Measurements from ENCODE around the gene RBCK1.

RBCK1 gene

DNA sequence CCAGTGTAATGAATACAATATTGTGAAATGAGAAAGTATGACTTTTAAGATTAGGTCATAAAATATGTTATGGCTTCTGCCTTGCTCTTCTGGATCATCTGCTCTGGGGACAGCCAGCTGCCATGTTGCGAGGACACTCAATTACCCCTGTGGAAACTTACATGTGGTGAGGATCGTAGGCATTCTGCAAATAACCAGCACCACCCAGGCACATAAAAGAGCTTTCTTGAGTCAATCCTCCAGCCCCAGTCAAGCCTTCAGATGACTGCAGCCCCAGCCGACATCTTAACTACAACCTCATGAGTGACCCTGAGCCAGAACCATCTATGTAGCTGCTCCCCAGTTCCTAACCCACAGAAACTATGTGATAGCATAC lies 4.5 kb upstream of the RBCK1 start:
- Histone ChIP-seq H3K9me3 (ENCODE audit: insufficient read depth, low read depth, low read length) (no peaks in the 10 kb centered on the region), H4K20me1 (ENCODE audit: insufficient read depth, low read length, poor library complexity, severe bottlenecking) (no peaks in the 10 kb centered on the region), H3K36me3 (ENCODE audit: insufficient read depth, low read length) (no peaks in the 10 kb centered on the region), H3K4me1 (ENCODE audit: insufficient read depth, low read length, poor library complexity, severe bottlenecking) (peaks cover 39% of the 10 kb centered on the region), H3K27me3 (ENCODE audit: insufficient read depth, low read length, poor library complexity, severe bottlenecking) (no peaks in the 10 kb centered on the region), H3K4me3 (ENCODE audit: low read length, poor library complexity, severe bottlenecking) (no peak overlapping the region), H3K9me2 (replicated peaks; ENCODE audit: low read depth, low read length) (no peaks in the 10 kb centered on the region), H3K79me2 (ENCODE audit: insufficient read depth, low read length) (peaks cover 4% of the 10 kb centered on the region), H3K4me2 (ENCODE audit: low read depth, low read length, poor library complexity, severe bottlenecking) (no peak overlapping the region), H3F3A (ENCODE audit: low read depth) (no peaks in the 10 kb centered on the region), H2AFZ (ENCODE audit: low read length) (no peak overlapping the region), H3K9ac (ENCODE audit: low read depth, low read length, poor library complexity, severe bottlenecking) (no peak overlapping the region)
- TF ChIP-seq EZH2phosphoT487 (IDR thresholded peaks at IDR 0.05; ENCODE audit: borderline replicate concordance) = no peak
- TF ChIP-seq, protein P1, sequence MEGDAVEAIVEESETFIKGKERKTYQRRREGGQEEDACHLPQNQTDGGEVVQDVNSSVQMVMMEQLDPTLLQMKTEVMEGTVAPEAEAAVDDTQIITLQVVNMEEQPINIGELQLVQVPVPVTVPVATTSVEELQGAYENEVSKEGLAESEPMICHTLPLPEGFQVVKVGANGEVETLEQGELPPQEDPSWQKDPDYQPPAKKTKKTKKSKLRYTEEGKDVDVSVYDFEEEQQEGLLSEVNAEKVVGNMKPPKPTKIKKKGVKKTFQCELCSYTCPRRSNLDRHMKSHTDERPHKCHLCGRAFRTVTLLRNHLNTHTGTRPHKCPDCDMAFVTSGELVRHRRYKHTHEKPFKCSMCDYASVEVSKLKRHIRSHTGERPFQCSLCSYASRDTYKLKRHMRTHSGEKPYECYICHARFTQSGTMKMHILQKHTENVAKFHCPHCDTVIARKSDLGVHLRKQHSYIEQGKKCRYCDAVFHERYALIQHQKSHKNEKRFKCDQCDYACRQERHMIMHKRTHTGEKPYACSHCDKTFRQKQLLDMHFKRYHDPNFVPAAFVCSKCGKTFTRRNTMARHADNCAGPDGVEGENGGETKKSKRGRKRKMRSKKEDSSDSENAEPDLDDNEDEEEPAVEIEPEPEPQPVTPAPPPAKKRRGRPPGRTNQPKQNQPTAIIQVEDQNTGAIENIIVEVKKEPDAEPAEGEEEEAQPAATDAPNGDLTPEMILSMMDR (conservative IDR thresholded peaks at IDR 0.05; ENCODE audit: low read length) = no peak

DNA sequence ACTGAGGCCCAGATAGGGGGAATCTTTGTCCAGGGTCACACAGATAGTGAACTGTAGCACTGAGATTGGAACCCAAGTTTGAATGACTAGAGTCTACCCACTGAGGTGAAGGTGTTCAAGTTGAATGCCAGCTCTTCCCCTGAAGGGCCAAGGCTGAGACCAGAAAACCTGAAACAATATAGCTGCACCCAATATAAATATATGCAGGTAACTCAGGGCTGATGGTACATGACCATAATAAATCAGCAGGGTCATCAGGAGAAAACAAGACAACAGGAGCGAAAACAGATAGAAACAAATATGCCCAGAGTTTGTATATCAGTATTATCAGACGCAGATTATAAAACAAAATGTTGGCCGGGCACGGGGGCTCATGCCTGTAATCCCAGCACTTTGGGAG lies 4.0 kb upstream of the RBCK1 start:
- Histone ChIP-seq H3K4me3 (ENCODE audit: low read length, poor library complexity, severe bottlenecking) (no peak overlapping the region), H3F3A (ENCODE audit: low read depth) (no peaks in the 10 kb centered on the region), H3K79me2 (ENCODE audit: insufficient read depth, low read length) (peaks cover 9% of the 10 kb centered on the region), H4K20me1 (ENCODE audit: insufficient read depth, low read length, poor library complexity, severe bottlenecking) (no peaks in the 10 kb centered on the region), H3K9ac (ENCODE audit: low read depth, low read length, poor library complexity, severe bottlenecking) (no peak overlapping the region), H3K27me3 (ENCODE audit: insufficient read depth, low read length, poor library complexity, severe bottlenecking) (no peaks in the 10 kb centered on the region), H3K9me2 (replicated peaks; ENCODE audit: low read depth, low read length) (no peaks in the 10 kb centered on the region), H3K9me3 (ENCODE audit: insufficient read depth, low read depth, low read length) (no peaks in the 10 kb centered on the region), H3K4me1 (ENCODE audit: insufficient read depth, low read length, poor library complexity, severe bottlenecking) (peaks cover 39% of the 10 kb centered on the region), H2AFZ (ENCODE audit: low read length) (no peak overlapping the region), H3K4me2 (ENCODE audit: low read depth, low read length, poor library complexity, severe bottlenecking) (no peak overlapping the region), H3K36me3 (ENCODE audit: insufficient read depth, low read length) (no peaks in the 10 kb centered on the region)
- no peak for TF ChIP-seq EZH2phosphoT487 (IDR thresholded peaks at IDR 0.05; ENCODE audit: borderline replicate concordance)
- TF ChIP-seq, protein P1 (conservative IDR thresholded peaks at IDR 0.05; ENCODE audit: low read length) = no peak

DNA sequence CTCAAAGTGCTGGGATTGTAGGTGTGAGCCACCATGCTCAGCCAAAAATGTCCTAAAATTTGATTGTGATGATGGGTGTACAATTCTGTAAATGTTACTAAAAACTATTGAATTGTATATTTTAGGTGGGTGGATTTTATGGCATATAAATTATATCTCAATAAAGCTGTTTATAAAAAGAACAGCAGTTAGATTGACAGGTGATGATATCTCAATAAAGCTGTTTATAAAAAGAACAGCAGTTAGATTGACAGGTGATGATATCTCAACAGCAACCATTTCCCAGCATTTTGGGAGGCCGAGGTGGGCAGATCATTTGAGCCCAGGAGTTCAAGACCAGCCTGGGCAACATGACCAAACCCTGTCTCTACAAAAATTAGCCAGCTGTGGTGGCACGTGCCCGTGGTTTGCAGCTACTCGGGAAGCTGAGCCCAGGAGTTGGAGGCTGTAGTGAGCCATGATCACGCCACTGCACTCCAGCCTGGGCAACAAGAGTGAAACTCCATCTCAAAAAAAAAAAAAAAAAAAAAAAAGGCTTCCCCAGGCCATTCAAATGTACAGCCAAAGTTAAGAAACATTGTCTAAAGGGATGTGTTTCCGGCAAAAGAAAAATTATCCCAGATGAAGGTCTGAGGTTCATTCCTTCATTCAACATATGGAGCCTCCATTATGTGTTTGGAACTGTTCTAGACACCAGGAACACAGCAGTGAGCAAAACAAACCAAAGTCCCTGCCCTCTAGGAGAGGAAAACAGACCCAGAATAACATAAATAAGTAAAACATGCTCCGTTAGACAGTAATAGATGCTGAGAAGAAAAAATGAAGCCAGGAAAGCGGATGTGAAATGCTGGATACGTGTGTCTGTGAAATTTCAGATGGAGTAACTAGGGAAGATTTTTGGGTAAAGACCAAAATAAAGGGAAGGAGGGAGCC lies 1.6 kb upstream of the RBCK1 start:
- Histone ChIP-seq H3K4me2 (ENCODE audit: low read depth, low read length, poor library complexity, severe bottlenecking) (peak overlapping the region; percentile 82), H4K20me1 (ENCODE audit: insufficient read depth, low read length, poor library complexity, severe bottlenecking) (peaks cover 5% of the 10 kb centered on the region), H3K9me3 (ENCODE audit: insufficient read depth, low read depth, low read length) (no peaks in the 10 kb centered on the region), H3K9me2 (replicated peaks; ENCODE audit: low read depth, low read length) (no peaks in the 10 kb centered on the region), H3K79me2 (ENCODE audit: insufficient read depth, low read length) (peaks cover 33% of the 10 kb centered on the region), H3K36me3 (ENCODE audit: insufficient read depth, low read length) (no peaks in the 10 kb centered on the region), H3K9ac (ENCODE audit: low read depth, low read length, poor library complexity, severe bottlenecking) (peak overlapping the region; percentile 69), H3K4me1 (ENCODE audit: insufficient read depth, low read length, poor library complexity, severe bottlenecking) (peaks cover 45% of the 10 kb centered on the region), H3K4me3 (ENCODE audit: low read length, poor library complexity, severe bottlenecking) (peak overlapping the region; percentile 81), H3K27me3 (ENCODE audit: insufficient read depth, low read length, poor library complexity, severe bottlenecking) (no peaks in the 10 kb centered on the region), H2AFZ (ENCODE audit: low read length) (no peak overlapping the region; the same call in 1 of the 2 replicates), H3F3A (ENCODE audit: low read depth) (no peaks in the 10 kb centered on the region)
- TF ChIP-seq, protein P1 (conservative IDR thresholded peaks at IDR 0.05; ENCODE audit: low read length) = no peak
- TF ChIP-seq EZH2phosphoT487 (IDR thresholded peaks at IDR 0.05; ENCODE audit: borderline replicate concordance) = no peak
